ENCODE data around the gene IFNL2. TPM values are rescaled to one million over a fixed set of nuclear protein-coding genes. Genes with fewer than 3 reads are reported as not detected.

IFNL2 gene
- total and polyA plus RNA-seq, 9 of the 15 experiments (the other 6 are each of a cell fraction or from before 2014, with no cell fraction given): not detected

DNA sequence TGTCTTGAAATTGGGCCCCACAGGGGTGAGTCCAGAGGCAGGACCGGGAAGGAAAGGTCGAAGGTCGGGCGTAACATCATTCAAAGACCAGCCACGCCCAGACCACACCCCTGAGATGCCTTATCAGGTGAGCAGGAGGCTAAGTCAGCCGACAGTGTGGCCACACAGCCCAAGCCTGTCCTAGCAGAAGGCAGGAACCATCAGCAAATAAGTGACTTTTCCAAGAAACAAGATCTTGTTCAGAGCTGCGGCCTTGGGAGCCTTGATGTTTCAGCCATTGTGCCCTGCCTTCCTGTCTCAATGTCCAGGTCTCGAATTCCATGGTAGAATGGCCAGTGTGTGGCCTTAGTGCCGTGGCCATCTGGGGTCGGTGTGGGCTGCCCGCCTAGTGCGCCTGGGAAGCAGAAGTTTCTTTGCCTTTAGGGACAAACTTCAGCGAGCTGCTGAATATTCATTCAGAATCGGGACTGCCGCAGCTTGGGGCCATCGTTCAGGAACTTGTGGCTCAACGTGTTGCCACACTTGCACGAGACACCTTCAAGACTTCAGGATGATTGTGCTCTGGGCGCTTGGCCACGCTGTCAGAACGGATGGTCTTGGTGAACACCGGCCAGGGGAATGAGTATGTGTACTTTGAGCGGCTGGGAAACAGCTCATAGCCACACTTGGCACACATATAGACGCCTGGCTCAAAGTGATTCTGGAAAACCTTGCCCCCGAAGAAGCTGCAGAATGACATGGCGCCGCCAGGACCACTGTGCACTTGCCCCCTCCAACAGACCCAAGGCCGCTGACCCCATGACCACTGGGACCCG lies 13.5 kb upstream of the IFNL2 start:
- no TSS peak for BruUV-seq (replicated peaks)
- peak overlapping the region; percentile 97 for H2AFZ ChIP-seq (ENCODE audit: low read depth, low read length)
- intact Hi-C loops (cut with micrococcal nuclease) (loop anchor here (10.0 kb wide), 1 partner anchor 50 kb away; no protein-coding TSS in a partner anchor), in situ Hi-C loops (cut with MboI) (no loop called here)
- H3K9me1 ChIP-seq (ENCODE audit: control insufficient read depth, insufficient read depth, low read length): no peaks in the 10 kb centered on the region
- FAIRE-seq (peak; percentile 94), DNase-seq (ENCODE audit: extremely low read depth in 1 of 4, low spot score in 3 of 4) (peak; percentile 90 to 95 (median 94)), ATAC-seq (peak; percentile 89)
- CTCF ChIA-PET (ENCODE audit: low intra/inter-chr PET ratio): no interaction called here
- 22% methylated on average over 26 of the region's 29 CpGs for WGBS (ENCODE audit: insufficient coverage, low coverage, missing lambda C conversion rate)
- H3K79me2 ChIP-seq (ENCODE audit: control insufficient read depth, insufficient read depth, low read length): no peaks in the 10 kb centered on the region
- POLR2A ChIA-PET: interaction anchor here (1.1 kb wide), 1 partner anchor 136 kb away, joined by 3 read pairs; the partner anchor contains the start of genes MED29 and PAF1
- H3K4me1 ChIP-seq (replicated peaks in 1 of 2; ENCODE audit: control insufficient read depth in 2 of 2, insufficient read depth in 2 of 2, low read length in 2 of 2): peaks cover 49 to 61% of the 10 kb centered on the region in 2 experiments
- no peaks in the 10 kb centered on the region for H4K20me1 ChIP-seq (replicated peaks; ENCODE audit: control insufficient read depth, insufficient read depth, low read length)
- H3K9ac ChIP-seq (ENCODE audit: insufficient read depth in 1 of 2, low read depth in 2 of 2, low read length in 2 of 2): peak overlapping the region; percentile 68 to 87
- peak overlapping the region; percentile 84 for H3K4me2 ChIP-seq (ENCODE audit: insufficient read depth, low read length)
- no peaks in the 10 kb centered on the region for H3K36me3 ChIP-seq (ENCODE audit: control insufficient read depth, insufficient read depth, low read length)
- peak overlapping the region; percentile 79 for H3K27ac ChIP-seq (ENCODE audit: extremely low read depth, low read depth, low read length)
- H3K9me3 ChIP-seq (replicated peaks; ENCODE audit: control insufficient read depth, insufficient read depth, low read depth, low read length): no peaks in the 10 kb centered on the region
- no peak overlapping the region for H3K4me3 ChIP-seq
- H3K27me3 ChIP-seq (ENCODE audit: control insufficient read depth in 2 of 2, insufficient read depth in 2 of 2, low read length in 2 of 2): no peaks in the 10 kb centered on the region
- TF ChIP-seq, protein P1, sequence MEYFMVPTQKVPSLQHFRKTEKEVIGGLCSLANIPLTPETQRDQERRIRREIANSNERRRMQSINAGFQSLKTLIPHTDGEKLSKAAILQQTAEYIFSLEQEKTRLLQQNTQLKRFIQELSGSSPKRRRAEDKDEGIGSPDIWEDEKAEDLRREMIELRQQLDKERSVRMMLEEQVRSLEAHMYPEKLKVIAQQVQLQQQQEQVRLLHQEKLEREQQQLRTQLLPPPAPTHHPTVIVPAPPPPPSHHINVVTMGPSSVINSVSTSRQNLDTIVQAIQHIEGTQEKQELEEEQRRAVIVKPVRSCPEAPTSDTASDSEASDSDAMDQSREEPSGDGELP (CRISPR knock-in tag; IDR thresholded peaks at IDR 0.05; ENCODE audit: borderline replicate concordance): peak; percentile 78
- TF ChIP-seq, protein P2, sequence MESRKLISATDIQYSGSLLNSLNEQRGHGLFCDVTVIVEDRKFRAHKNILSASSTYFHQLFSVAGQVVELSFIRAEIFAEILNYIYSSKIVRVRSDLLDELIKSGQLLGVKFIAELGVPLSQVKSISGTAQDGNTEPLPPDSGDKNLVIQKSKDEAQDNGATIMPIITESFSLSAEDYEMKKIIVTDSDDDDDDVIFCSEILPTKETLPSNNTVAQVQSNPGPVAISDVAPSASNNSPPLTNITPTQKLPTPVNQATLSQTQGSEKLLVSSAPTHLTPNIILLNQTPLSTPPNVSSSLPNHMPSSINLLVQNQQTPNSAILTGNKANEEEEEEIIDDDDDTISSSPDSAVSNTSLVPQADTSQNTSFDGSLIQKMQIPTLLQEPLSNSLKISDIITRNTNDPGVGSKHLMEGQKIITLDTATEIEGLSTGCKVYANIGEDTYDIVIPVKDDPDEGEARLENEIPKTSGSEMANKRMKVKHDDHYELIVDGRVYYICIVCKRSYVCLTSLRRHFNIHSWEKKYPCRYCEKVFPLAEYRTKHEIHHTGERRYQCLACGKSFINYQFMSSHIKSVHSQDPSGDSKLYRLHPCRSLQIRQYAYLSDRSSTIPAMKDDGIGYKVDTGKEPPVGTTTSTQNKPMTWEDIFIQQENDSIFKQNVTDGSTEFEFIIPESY (CRISPR knock-in tag; IDR thresholded peaks at IDR 0.05): peak; percentile 81
- no peak for TF ChIP-seq RBM25 (IDR thresholded peaks at IDR 0.05; ENCODE audit: low read depth, low read length, severe bottlenecking)
- TF ChIP-seq RERE (CRISPR knock-in tag; IDR thresholded peaks at IDR 0.05; ENCODE audit: borderline replicate concordance): peak; percentile 85; the same call in 1 of the 2 replicates

Data from K562 (cell line).